ENCODE results near the gene ZMYND10. TPM values are rescaled to one million over a fixed set of nuclear protein-coding genes. Genes with fewer than 3 reads are reported as not detected.
A peak's percentile ranks its signal among the peaks of the same experiment; 100 is the strongest.

Gene ZMYND10
- total and polyA plus RNA-seq, 9 of the 15 experiments (the other 6 are each of a cell fraction or from before 2014, with no cell fraction given) = 0.20 to 2.8 (median 0.70) TPM

- TF ChIP-seq C11orf30 (IDR thresholded peaks at IDR 0.05; ENCODE audit: low read depth) (peak; percentile 39; the same call in 1 of the 2 replicates), PHF8 (IDR thresholded peaks at IDR 0.05; ENCODE audit: borderline replicate concordance, low read length) (peak; percentile 83; the same call in 1 of the 2 replicates), SMAD2 (IDR thresholded peaks at IDR 0.05; ENCODE audit: low read depth, low read length) (peak; percentile 89; the same call in 1 of the 2 replicates), KLF1 (tag; IDR thresholded peaks at IDR 0.05) (no peak), SNAPC5 (CRISPR knock-in tag; IDR thresholded peaks at IDR 0.05) (no peak), ZFP91 (CRISPR knock-in tag; IDR thresholded peaks at IDR 0.05) (no peak), SNIP1 (IDR thresholded peaks at IDR 0.05; ENCODE audit: low read depth) (no peak), KDM4B (IDR thresholded peaks at IDR 0.05; ENCODE audit: borderline replicate concordance in 2 of 2, low read depth in 1 of 2) (0 out of 4 replicates have a peak, but pooled peaks of 1 of the 2 experiments have one; percentile 53), GTF2E2 (tag; IDR thresholded peaks at IDR 0.05) (no peak), EGR1 (conservative IDR thresholded peaks at IDR 0.05) (no peak), ZBTB34 (CRISPR knock-in tag; IDR thresholded peaks at IDR 0.05) (no peak), ZNF134 (CRISPR knock-in tag; conservative IDR thresholded peaks at IDR 0.05) (0 out of 2 replicates have a peak, but pooled peaks have one; percentile 21), PRDM10 (IDR thresholded peaks at IDR 0.05; ENCODE audit: partially characterized antibody) (peak; percentile 51), MNT (conservative IDR thresholded peaks at IDR 0.05) (peak in 1 of 2 experiments; percentile 72; a peak in 3 of 4 replicates), TARDBP (IDR thresholded peaks at IDR 0.05) (no peak), USF2 (CRISPR knock-in tag; IDR thresholded peaks at IDR 0.05) (no peak), RBBP5 (IDR thresholded peaks at IDR 0.05; ENCODE audit: borderline replicate concordance, insufficient read depth, low read length, poor library complexity, severe bottlenecking) (peak; percentile 28)
Observed at GRCh38 chr3:50358911-50359759, 13.6 kb upstream of the ZMYND10 start, which contains the start of gene TMEM115 (continued).

Data from K562 (cell line).